ENCODE measurements around the gene MDK.

Gene MDK

DNA sequence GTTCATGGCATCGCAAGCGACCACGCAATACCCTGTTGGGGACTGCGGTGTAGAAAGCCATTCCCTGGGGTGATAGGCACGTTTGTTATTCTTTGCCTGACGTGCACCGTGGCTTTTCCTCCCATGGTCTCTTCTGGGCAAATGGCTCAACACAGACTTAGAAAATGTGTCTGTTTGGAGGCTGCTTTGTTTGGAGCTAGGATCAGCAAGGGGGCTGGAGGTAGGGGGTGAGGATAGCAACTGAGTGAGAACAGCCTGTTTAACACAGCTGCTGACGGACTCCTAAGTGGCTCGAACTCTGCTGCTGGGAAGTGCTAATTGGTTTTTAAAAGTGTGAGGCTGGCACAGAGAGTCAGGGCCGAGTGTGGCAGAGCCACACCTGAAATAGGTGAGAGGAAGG lies 26.2 kb downstream of the MDK start:
- no peak for DNase-seq

DNA sequence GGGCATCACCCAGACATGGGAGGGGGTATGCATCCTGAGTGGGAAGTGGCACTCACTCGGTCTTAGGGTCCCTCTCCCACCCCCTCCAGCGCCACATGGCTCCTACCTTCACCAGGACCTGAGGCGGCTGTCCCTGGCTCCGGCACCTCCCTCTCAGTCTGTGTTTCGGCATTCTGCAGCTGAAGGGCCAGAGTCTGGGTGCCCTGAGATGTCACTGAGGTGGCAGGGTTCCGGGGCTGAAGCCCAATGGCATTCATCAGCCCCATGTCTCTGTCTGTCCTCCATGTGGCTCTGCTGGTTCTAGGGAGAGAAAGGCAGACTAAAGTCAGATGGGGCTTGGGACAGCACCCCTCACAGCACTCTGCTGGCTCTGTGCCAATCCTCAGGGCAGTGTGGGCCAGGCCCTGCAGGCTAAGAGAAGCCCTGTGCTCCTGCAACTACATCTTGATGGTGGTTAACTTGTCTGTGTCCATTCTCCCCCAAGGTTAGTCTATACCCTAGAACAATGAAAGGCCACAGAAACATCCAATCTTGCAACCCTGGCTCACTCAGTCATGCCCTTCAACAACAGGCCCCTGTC lies 27.0 kb downstream of the MDK start:
- DNase-seq: no peak

GRCh38 chr11:46410021-46410420 lies 28.6 kb downstream of the MDK start:
- DNase-seq: no peak

GRCh38 chr11:46413760-46414465 lies 32.4 kb downstream of the MDK start:
- no peak for DNase-seq

DNA sequence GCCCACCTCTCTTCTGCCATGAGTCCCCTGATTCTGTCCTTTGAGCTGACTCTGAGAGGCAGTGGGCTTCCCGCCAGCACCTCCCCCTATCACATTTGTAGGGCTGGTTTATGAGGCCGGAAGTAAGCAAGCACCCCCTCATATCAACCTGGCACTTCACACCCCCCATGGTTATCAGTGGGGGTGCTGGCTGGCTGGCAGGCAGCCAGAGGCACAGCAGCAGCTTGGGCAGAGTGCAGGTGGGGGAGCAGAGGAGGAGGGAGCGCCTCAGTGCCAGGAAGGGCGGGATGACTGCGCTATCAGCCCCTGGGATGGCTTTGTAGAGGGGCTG lies 33.0 kb downstream of the MDK start:
- DNase-seq: no peak

GRCh38 chr11:46414879-46415278 lies 33.4 kb downstream of the MDK start:
- DNase-seq: no peak

- no peak for DNase-seq
Measured at GRCh38 chr11:46417711-46418110, 36.2 kb downstream of the MDK start.

DNA sequence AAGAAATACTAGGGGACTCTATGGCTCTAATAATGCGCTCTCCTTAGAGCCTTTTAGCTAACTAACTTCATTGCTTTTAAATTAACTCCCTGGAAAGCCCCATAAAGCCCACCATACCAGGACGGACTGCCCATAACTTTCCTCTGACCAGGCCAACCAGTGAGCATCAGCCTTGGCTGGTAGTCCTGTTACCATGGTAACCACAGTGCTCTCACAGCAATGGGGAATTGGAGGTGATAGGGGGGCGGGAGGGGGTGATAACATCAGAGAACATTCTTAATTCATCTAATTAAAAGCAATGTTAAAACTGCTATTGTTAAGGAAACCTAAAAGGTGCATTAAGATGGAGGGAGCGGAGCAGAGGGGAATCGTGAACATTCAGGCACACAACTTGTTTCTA lies 37.3 kb downstream of the MDK start:
- DNase-seq: no peak

DNA sequence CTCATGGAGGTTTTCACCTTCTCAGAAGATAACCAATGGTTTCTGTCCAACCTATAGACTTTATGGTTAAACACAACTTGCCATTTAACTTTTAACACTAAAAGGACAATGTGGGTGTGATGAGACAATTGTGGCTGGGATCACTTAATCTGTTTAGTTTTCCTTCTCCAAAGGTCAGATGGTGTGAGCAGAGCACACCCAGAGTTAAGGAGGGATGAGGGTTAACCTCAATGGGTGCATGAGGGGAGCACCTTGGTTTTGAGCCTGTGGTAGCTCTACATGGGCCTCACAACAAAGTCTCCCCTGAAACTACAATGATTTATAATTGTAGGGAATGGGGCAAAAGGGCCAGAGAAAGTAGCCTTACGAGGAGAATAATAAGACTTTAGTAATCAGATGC lies 39.0 kb downstream of the MDK start:
- no peak for DNase-seq

- no peak for DNase-seq
Measured at GRCh38 chr11:46421257-46421880, 39.9 kb downstream of the MDK start.

DNA sequence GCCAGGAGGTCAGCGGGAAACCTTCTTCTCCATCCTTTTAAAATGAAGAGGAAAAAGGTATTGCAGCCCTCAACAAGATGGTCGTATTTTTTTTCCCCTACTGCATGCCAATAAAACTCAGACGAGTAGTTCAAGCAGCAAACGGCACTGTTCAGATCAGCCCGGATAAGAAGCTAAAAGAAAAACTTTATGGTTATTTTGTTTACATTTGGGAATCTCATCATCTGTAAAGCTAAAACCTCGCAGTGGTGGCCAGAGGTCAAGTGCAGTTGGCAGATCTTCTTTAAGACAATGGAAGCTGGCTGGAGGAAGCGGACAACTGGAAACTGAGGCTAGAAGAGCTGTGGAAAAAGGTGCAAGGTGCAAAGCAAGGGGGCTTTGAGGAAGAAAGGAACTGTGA lies 41.1 kb downstream of the MDK start:
- DNase-seq: no peak

DNA sequence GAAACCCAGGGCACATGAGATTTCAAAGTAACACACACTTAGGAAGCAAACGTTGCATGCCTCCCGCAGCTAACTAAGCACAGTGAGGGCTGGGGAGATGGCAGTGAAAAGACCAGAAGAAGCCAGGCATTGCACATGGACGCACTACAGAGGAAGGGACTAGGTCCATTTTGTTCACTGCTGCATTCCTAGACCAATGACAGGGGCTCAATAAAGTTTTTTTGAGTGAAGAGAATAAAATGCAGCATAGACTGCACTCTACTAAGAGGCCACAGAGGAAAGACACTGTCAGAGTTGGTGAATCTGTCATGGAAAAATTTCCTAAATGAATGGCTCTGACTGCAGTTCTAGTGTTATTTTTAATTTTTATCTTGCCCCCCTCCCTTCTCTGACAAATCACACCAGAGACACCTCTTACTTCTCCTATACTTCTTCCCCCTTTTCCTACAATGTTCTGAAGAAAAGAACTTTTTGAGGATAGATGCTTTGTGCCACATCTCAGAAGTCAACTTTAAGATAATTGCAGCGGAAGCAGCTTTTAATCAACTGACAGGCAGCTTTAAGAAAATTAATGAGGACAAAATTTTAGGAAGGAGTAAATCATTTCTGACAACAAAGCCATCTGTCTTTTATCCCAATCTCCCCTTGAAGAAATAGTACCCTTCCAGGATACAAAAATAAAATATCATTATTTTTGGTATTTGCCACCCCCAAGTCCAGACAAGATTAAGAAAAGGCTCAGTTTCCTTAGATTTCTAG lies 44.9 kb downstream of the MDK start:
- DNase-seq: no peak

- no peak for DNase-seq
Measured at GRCh38 chr11:46427364-46427763, 45.9 kb downstream of the MDK start.

DNA sequence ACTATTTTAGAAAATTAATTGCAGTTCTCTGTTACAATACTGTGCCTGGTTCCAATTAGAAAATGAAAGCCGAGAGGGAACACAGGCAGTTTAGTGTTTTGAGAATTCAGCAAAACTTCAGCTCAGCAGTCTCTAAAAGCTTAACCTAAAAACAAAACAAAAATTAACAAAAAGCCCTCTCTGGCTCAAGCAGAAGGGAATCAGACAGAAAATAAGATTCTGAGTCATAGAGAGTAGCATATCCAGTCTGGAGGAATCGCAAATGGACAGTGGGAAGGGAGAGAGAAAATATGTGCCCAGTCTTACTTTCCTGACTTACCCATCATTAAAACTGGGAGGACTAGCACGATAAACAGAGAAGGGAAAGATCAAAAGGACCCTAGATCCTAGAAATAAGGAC lies 48.2 kb downstream of the MDK start:
- no peak for DNase-seq

- DNase-seq: no peak
Measured at GRCh38 chr11:46431211-46431610, 49.7 kb downstream of the MDK start.
